Measurements from ENCODE around the gene CT45A1.
"Not testable (repeated sequence)": the region's sequence is repeated elsewhere in the genome, so short reads cannot be mapped to it uniquely, and the experiment has no call there.

The CT45A1 gene, protein sequence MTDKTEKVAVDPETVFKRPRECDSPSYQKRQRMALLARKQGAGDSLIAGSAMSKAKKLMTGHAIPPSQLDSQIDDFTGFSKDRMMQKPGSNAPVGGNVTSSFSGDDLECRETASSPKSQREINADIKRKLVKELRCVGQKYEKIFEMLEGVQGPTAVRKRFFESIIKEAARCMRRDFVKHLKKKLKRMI

GRCh38 chrX:135713183-135713689 lies at the start of gene CT45A1:
CT45A1 (plus strand) TSS chrX:135713639; CDS start chrX:135718941, 5,302 bp downstream.
- DNase-seq (ENCODE audit: low read depth in 1 of 2, low spot score in 1 of 2) = not testable (repeated sequence)

- not testable (repeated sequence) for DNase-seq (ENCODE audit: low read depth in 1 of 2, low spot score in 1 of 2)
These were observed 40.5 kb upstream of the CT45A1 start for GRCh38 chrX:135672979-135673378.

DNA sequence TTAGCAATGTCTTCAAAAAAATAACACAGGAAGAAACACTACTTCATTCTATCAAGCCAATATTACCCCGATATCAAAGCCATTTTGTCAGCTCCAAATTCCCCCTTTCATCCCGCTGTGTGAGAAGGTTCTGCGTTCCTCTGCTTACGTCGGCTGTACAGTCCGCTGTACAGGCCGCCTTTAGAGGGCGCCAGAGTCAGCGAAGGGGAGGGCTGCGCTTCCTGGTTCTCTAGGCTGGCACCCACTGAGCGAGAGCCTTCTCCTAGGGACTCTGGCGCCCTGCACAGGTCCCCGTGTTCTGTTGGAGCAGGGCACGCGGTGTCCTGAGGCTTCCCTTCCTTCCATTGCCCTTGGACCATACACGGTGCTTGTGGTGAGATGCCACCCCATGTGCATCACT lies 25.3 kb upstream of the CT45A1 start:
- no peak for DNase-seq (ENCODE audit: low read depth in 1 of 2, low spot score in 1 of 2)

GRCh38 chrX:135695471-135695870 lies 18.0 kb upstream of the CT45A1 start:
- no peak for DNase-seq (ENCODE audit: low read depth in 1 of 2, low spot score in 1 of 2)

- no peak for DNase-seq (ENCODE audit: low read depth in 1 of 2, low spot score in 1 of 2)
These were observed 15.8 kb upstream of the CT45A1 start for GRCh38 chrX:135697601-135698000.

- DNase-seq (ENCODE audit: low read depth in 1 of 2, low spot score in 1 of 2) = no peak
These were observed 14.5 kb upstream of the CT45A1 start for GRCh38 chrX:135698924-135699323.

DNA sequence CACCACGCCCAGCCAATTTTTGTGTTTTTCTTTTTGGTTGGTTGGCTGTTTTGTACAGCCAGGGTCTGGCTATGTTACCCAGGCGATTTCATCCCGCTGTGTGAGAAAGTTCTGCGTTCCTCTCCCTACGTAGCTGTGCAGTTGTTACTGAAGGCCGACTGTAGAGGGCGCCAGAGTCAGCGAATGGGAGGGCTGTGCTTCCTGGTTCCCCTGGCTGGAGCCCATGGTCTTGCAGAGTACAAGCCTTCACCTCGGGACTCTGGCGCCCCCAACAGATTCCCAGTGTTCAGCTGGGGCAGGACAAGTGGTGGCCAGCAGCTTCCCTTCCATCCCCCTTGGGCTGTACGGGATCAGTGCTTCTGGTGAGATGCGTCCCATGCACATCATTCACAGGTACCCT lies 5.6 kb upstream of the CT45A1 start:
- no peak for DNase-seq (ENCODE audit: low read depth in 1 of 2, low spot score in 1 of 2)

DNA sequence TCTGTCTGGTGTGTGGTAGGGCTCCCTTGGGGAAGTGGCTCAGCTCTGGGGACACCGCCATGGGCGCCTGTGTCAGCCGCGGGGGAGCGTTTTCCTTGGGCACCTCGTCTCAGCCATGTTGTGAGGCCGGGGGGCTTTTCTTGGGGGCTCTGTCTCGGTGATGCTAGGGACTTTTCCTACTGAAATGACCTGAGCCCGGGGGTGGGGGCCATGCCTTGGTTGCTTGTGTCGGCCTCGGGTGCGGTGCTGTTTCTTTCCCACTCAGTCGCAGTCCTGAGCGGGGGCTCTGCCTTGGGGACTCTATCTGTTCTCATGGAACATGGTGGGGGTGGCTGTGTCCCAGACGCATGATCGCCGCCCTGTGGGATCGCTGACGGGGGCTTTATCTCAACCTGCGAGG lies 356 bp downstream of the CT45A1 start:
- DNase-seq (ENCODE audit: low read depth in 1 of 2, low spot score in 1 of 2) = no peak

GRCh38 chrX:135734666-135735065 lies 21.2 kb downstream of the CT45A1 start:
- DNase-seq (ENCODE audit: low read depth in 1 of 2, low spot score in 1 of 2) = not testable (repeated sequence)

DNA sequence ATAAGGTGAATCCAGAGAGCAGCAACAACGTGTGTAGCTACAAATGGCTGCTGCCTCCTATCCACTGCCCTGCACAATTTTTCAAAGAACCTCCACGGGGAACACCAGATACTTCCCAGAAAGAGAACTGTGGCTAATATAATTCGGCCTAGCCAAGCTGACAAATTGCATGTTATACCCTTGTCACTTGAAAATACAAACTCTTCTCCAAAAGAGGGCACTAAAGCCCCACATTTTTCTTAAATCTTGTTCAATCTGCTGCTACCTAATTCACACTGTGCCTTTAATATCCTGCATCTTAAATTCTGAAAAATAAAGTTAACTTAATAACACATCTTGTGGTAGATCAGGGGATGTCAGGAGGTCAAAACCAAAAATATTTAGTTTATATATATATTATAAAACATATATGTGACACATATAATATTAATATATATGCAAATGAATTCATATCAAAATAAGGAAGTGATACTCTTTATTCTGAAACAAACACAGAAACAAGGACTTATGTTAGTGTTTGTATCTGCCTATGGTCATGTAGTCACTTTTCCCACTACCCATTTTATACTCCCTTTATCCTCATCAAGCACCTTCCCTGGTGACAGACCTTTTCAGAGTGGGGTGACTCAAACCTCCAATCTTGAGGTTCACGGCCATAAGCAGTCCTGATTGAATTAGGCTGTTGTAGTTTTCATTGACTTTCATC lies 24.1 kb downstream of the CT45A1 start:
- DNase-seq (ENCODE audit: low read depth in 1 of 2, low spot score in 1 of 2) = no peak

- peak in 1 of 2 donors; percentile 17 for DNase-seq (ENCODE audit: low read depth in 1 of 2, low spot score in 1 of 2)
These were observed 27.3 kb downstream of the CT45A1 start for GRCh38 chrX:135740681-135741149.

GRCh38 chrX:135741192-135741715 lies 27.8 kb downstream of the CT45A1 start:
- no peak for DNase-seq (ENCODE audit: low read depth in 1 of 2, low spot score in 1 of 2)

DNA sequence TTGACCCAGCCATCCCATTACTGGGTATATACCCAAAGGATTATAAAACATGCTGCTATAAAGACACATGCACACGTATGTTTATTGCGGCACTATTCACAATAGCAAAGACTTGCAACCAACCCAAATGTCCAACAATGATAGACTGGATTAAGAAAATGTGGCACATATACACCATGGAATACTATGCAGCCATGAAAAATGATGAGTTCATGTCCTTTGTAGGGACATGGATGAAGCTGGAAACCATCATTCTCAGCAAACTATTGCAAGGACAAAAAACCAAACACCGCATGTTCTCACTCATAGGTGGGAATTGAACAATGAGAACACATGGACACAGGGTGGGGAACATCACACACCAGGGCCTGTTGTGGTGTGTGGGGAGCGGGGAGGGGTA lies 31.3 kb downstream of the CT45A1 start:
- DNase-seq (ENCODE audit: low read depth in 1 of 2, low spot score in 1 of 2) = not testable (repeated sequence)

GRCh38 chrX:135768091-135768490 lies 54.7 kb downstream of the CT45A1 start, which contains the start of gene CT45A3:
CT45A3 (minus strand) TSS chrX:135768191; CDS start chrX:135764444, 3,747 bp downstream.
- DNase-seq (ENCODE audit: low read depth in 1 of 2, low spot score in 1 of 2) = not testable (repeated sequence)

Measured in stimulated activated CD4-positive, alpha-beta T cell treated with anti-CD3 and anti-CD28 coated beads, Interleukin-15, amount 100 ng/mL, for 1 hour (primary cell).